AG10803 (cell line): ENCODE results near the gene CD164.
A peak's percentile ranks its signal among the peaks of the same experiment; 100 is the strongest.

Experiments
- DNase-seq: peaks from one replicate; pipeline ENCODE4 v3.0.0; 2010; ENCODE audit warnings: low read depth
- H3K4me3 ChIP-seq: 2 replicates; pipeline ENCODE4 v1.5.1; 2011; ENCODE audit warnings: mild to moderate bottlenecking, low read length, control low read depth
- TF ChIP-seq, protein P1 (sequence below): conservative IDR thresholded peaks from 2 replicates; pipeline ENCODE4 v1.5.1; 2011; ENCODE audit warnings: mild to moderate bottlenecking, low read length, control low read depth, inconsistent platforms

CD164 gene

GRCh38 chr6:109358204-109358603 is 24.1 kb downstream of the CD164 start:
- no peak overlapping the region for H3K4me3 ChIP-seq
- TF ChIP-seq, protein P1, sequence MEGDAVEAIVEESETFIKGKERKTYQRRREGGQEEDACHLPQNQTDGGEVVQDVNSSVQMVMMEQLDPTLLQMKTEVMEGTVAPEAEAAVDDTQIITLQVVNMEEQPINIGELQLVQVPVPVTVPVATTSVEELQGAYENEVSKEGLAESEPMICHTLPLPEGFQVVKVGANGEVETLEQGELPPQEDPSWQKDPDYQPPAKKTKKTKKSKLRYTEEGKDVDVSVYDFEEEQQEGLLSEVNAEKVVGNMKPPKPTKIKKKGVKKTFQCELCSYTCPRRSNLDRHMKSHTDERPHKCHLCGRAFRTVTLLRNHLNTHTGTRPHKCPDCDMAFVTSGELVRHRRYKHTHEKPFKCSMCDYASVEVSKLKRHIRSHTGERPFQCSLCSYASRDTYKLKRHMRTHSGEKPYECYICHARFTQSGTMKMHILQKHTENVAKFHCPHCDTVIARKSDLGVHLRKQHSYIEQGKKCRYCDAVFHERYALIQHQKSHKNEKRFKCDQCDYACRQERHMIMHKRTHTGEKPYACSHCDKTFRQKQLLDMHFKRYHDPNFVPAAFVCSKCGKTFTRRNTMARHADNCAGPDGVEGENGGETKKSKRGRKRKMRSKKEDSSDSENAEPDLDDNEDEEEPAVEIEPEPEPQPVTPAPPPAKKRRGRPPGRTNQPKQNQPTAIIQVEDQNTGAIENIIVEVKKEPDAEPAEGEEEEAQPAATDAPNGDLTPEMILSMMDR = no peak
- DNase-seq = no peak

DNA sequence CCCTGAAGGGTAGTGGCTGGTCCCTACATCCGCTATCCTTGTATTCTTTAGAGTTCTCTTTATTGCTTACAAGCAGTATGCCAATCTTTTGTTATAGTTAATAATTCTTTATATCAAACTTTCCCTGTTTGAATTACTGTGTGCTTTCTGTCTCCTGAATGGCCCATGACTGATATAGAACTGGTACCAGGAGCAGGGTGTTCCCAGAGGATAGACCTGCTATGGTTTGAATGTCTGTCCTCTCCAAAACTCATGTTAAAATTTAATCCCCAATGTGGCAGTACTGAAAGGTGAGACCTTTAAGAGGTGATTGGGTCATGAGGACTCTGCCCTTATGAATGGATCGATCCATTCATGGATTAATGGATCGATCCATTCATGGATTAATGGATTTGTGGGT is 26.0 kb downstream of the CD164 start:
- H3K4me3 ChIP-seq = no peak overlapping the region
- no peak for DNase-seq
- TF ChIP-seq, protein P1 = no peak

DNA sequence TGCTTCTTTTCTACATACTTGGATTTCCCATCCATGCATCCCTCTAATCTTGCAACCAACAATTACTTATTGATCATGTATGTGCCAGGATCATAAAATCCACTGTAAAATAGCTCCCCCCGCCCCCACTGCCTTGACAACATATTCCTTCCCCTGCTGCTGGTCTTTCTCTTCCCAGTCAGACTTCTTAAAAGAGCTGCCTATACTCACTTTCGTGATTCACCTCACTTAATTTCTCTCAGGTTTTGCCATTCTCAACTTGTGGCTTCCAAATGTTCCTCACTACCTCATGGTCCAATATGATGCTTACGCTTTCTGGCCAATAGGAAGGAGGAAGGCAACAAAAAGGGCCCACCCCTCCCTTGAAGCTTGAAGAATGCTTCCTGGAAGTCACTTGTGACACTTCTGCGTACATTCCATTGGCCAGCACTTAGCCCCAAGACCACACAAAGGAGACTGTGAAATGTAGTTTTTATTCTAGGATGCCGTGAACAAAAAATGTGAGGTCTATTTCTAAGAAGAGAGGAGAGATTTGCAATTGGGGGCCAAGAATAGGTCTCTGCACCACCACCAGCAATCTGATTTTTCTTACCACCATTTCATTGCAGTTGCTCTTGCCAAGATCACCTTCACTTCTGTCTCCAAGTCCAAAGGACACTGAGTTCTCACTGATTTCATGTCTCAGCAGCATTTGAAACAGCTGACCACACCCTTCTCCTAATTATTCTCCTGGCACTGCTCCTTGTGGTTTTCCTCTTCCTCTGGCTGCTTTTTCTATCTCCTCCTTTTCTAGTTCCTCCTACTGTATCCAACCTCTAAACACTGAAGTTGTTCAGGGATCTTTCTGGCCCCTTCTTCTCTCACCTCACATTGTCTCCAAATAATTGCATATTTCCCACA is 30.8 kb downstream of the CD164 start:
- DNase-seq = peak; percentile 32
- TF ChIP-seq, protein P1 = no peak
- no peak overlapping the region for H3K4me3 ChIP-seq

- TF ChIP-seq, protein P1 = no peak
- H3K4me3 ChIP-seq = no peak overlapping the region
- peak; percentile 81 for DNase-seq
These were observed 32.8 kb downstream of the CD164 start for GRCh38 chr6:109349419-109349987.

GRCh38 chr6:109348226-109348625 is 34.0 kb downstream of the CD164 start:
- H3K4me3 ChIP-seq = no peak overlapping the region
- TF ChIP-seq, protein P1 = no peak
- no peak for DNase-seq

DNA sequence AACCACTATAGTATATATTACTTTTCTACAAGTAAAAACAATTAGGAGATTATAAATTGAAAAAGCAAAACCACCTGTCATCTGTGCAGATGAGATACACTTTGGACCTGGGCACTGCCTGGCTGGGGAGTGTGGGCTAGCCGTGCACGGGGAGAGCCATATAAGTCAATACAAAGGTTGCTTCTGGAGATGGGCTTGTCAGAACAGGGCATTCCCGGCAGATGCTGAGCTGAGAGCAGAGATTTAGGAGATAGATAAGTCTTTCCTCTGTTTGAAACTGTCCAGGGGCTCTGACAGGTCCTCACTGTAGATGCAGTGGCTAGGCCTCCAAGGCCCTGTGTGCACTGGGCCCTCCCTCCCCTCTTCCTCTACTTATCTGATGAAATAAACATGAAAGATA is 34.5 kb downstream of the CD164 start:
- no peak overlapping the region for H3K4me3 ChIP-seq
- TF ChIP-seq, protein P1 = no peak
- no peak for DNase-seq

GRCh38 chr6:109345986-109346385 is 36.3 kb downstream of the CD164 start:
- no peak for DNase-seq
- TF ChIP-seq, protein P1 = no peak
- no peak overlapping the region for H3K4me3 ChIP-seq
